Mesenchymal stem cell (in vitro differentiated cells and primary cell): ENCODE results near the gene CLVS2. TPM values are rescaled to one million over a fixed set of nuclear protein-coding genes. Genes with fewer than 3 reads are reported as not detected.

ENCODE experiments used
- DNase-seq: peaks from one replicate; pipeline ENCODE4 v3.0.0-alpha.2; 2013
- H2AFZ ChIP-seq: one replicate; pipeline ENCODE4 v1.6.1; 2013; ENCODE audit warnings: low read depth, mild to moderate bottlenecking, control low read depth, inconsistent platforms, low read length, moderate library complexity
- H2AK5ac ChIP-seq: 2 replicates; pipeline ENCODE4 v1.6.1; 2013; ENCODE audit warnings: low read length, moderate library complexity, mild to moderate bottlenecking, inconsistent platforms; ENCODE audit not compliant: severe bottlenecking
- H2BK120ac ChIP-seq: one replicate; pipeline ENCODE4 v1.6.1; 2013; ENCODE audit warnings: low read depth, mild to moderate bottlenecking, inconsistent platforms, low read length, moderate library complexity
- H2BK12ac ChIP-seq, 2 experiments: one replicate each; pipeline ENCODE4 v1.6.1; 2013; ENCODE audit warnings: inconsistent platforms in 2 of 2, low read length in 2 of 2, mild to moderate bottlenecking in 2 of 2, moderate library complexity in 2 of 2, control low read depth in 1 of 2
- H2BK15ac ChIP-seq: one replicate; pipeline ENCODE4 v1.6.1; 2013; ENCODE audit warnings: mild to moderate bottlenecking, low read depth, inconsistent platforms; ENCODE audit not compliant: poor library complexity, severe bottlenecking
- H2BK5ac ChIP-seq: 2 replicates; pipeline ENCODE4 v1.6.1; 2013; ENCODE audit warnings: low read depth, mild to moderate bottlenecking, low read length, control low read depth, inconsistent platforms; ENCODE audit not compliant: poor library complexity, severe bottlenecking
- H3K14ac ChIP-seq, 2 experiments: one replicate each; pipeline ENCODE4 v1.6.1; 2013; ENCODE audit warnings: inconsistent platforms in 2 of 2, low read length in 2 of 2, control low read depth in 1 of 2, mild to moderate bottlenecking in 1 of 2, moderate library complexity in 1 of 2
- H3K18ac ChIP-seq, 2 experiments: one replicate each; pipeline ENCODE4 v1.6.1; 2013; ENCODE audit warnings: inconsistent platforms in 2 of 2, low read length in 2 of 2, control low read depth in 1 of 2, low read depth in 1 of 2, mild to moderate bottlenecking in 1 of 2
- H3K23ac ChIP-seq, 2 experiments: one replicate each; pipeline ENCODE4 v1.6.1; 2013; ENCODE audit warnings: inconsistent platforms in 2 of 2, low read length in 2 of 2, mild to moderate bottlenecking in 2 of 2, moderate library complexity in 2 of 2, control low read depth in 1 of 2
- H3K27ac ChIP-seq: 2 replicates; pipeline ENCODE4 v1.5.1; 2013; ENCODE audit warnings: mild to moderate bottlenecking, moderate library complexity, low read length, control low read depth, inconsistent platforms; ENCODE audit not compliant: poor library complexity, severe bottlenecking
- H3K27me3 ChIP-seq, 2 experiments: 2 replicates each; pipeline versions ENCODE4 v1.6.1 to v1.7.0; 2013; ENCODE audit warnings: low read length in 2 of 2, mild to moderate bottlenecking in 2 of 2, moderate library complexity in 2 of 2, control low read depth in 1 of 2, inconsistent platforms in 1 of 2; ENCODE audit not compliant: control insufficient read depth in 1 of 2, insufficient read depth in 1 of 2
- H3K36me3 ChIP-seq, 2 experiments: 2 replicates each; pipeline versions ENCODE4 v1.6.1 to v1.7.0; 2013; ENCODE audit warnings: low read length in 2 of 2, control low read depth in 1 of 2, inconsistent platforms in 1 of 2, low read depth in 1 of 2, mild to moderate bottlenecking in 1 of 2; ENCODE audit not compliant: insufficient read depth in 2 of 2, control insufficient read depth in 1 of 2
- H3K4ac ChIP-seq, 2 experiments: one replicate each; pipeline ENCODE4 v1.6.1; 2013; ENCODE audit warnings: inconsistent platforms in 2 of 2, low read length in 2 of 2, mild to moderate bottlenecking in 2 of 2, moderate library complexity in 2 of 2, control low read depth in 1 of 2, low read depth in 1 of 2
- H3K4me1 ChIP-seq: 2 replicates; pipeline ENCODE4 v1.6.1; 2013; ENCODE audit warnings: low read depth, low read length, control low read depth; ENCODE audit not compliant: control insufficient read depth, insufficient read depth
- H3K4me2 ChIP-seq: 2 replicates; pipeline ENCODE4 v1.6.1; 2013; ENCODE audit warnings: low read length, mild to moderate bottlenecking, inconsistent platforms; ENCODE audit not compliant: poor library complexity, severe bottlenecking
- H3K4me3 ChIP-seq, 2 experiments: 2 replicates each; pipeline versions ENCODE4 v1.5.1 to v1.7.0; 2013; ENCODE audit warnings: low read length in 2 of 2, mild to moderate bottlenecking in 2 of 2, control low read depth in 1 of 2, low read depth in 1 of 2; ENCODE audit not compliant: insufficient read depth in 1 of 2
- H3K79me1 ChIP-seq: replicated peaks from 2 replicates; pipeline ENCODE4 v1.6.1; 2013; ENCODE audit warnings: mild to moderate bottlenecking, control low read depth, low read length, inconsistent platforms; ENCODE audit not compliant: poor library complexity, severe bottlenecking
- H3K9ac ChIP-seq: 2 replicates; pipeline ENCODE4 v1.7.0; 2013; ENCODE audit warnings: mild to moderate bottlenecking, low read length, moderate library complexity
- H3K9me3 ChIP-seq: 2 replicates; pipeline ENCODE4 v1.7.0; 2013; ENCODE audit warnings: mild to moderate bottlenecking, low read length; ENCODE audit not compliant: control insufficient read depth
- H4K8ac ChIP-seq: one replicate; pipeline ENCODE4 v1.6.1; 2013; ENCODE audit warnings: inconsistent platforms, mild to moderate bottlenecking, low read length, moderate library complexity
- H4K91ac ChIP-seq: one replicate; pipeline ENCODE4 v1.6.1; 2013; ENCODE audit warnings: mild to moderate bottlenecking, low read length, inconsistent platforms
- WGBS: methylation state at CpG from one replicate; pipeline ENCODE4 v1.1.7; 2013; ENCODE audit warnings: mixed read lengths; 5-methylcytosine and 5-hydroxymethylcytosine counted together
- polyA plus RNA-seq, 2 experiments: library from polyadenylated mRNA; stranded (reverse); fragments of 200-250 nt; gene quantifications; one replicate each; pipeline ENCODE4 v1.2.3, GENCODE V29; 2013

Gene CLVS2, protein sequence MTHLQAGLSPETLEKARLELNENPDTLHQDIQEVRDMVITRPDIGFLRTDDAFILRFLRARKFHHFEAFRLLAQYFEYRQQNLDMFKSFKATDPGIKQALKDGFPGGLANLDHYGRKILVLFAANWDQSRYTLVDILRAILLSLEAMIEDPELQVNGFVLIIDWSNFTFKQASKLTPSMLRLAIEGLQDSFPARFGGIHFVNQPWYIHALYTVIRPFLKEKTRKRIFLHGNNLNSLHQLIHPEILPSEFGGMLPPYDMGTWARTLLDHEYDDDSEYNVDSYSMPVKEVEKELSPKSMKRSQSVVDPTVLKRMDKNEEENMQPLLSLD
- not detected for polyA plus RNA-seq (2013, experiment 1 of 2)
- polyA plus RNA-seq (2013, experiment 2 of 2), result 0.01 TPM

DNA sequence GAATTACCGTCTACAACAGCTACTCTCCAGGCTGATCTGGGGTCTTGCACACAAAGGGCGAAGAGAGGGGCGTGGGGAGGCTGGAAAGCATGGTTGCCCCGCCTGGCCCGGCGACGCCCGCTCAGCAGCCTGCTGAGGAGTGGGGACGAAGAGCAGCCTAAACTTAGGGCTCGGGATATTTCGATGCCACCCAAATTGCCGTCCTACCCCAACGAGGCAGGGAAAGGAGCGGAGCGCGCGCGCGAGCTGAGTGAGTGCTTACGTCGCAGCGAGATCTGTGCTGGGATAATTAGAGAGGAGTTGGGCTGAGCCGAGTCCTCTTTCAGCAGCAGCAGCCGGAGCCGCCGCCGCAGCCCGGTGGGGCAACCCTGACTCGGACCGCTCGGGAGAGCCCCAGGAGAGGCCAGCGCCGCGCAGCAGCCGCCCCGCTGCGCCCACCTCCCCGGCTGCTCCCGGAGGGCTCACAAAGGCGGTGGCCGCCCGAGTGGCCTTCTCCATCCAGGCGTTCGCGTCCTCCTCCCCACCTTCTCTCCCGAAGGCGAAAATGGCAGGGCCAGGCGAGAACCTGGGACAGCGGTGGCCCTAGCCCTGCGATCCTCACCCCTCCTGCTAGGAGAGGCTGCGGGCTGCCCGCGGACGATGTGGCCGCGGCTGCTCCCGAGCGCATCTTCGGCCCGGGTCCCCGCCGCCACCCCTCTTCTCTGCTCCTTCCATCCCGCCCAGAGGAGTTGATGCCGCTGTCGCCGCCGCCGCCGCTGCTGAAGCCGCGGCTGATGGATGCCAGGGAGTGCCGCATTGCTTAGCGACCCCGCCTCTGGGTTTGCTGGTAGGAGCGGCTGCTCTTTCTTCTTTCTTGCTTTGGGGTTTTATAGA, at the start of gene CLVS2:
Gene CLVS2 (plus strand): TSS at position 315 of the 873 bp plus-strand sequence. CDS start 1,543 bp downstream, outside the sequence.
- peak within 1 kb of the TSS; percentile 49 to 72 for H3K4me3 ChIP-seq

DNA sequence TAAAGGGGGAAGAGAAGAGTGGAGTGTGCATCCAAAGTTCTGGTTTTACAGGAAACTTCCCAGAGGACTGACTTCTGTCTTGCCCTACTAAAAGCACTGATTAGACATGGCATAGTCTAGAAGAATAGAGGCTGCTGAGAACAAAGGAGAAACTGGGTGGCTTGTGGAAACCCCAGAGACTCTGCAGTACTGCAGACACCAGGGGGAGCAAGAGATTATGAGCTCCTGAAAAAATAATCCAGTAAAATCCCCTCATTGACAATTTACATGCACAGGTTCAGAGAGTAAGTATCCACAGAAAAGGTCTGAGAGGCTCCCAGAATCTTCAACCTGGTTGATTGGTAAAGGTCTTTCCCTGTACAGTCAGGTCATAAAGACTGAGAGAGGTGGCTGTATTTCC, 48.7 kb upstream of the CLVS2 start:
- no peak overlapping the region for H2BK15ac ChIP-seq
- DNase-seq, result peak; percentile 7
- H3K4ac ChIP-seq, result no peak overlapping the region
- H3K27ac ChIP-seq, result no peak overlapping the region
- no peaks in the 10 kb centered on the region for H3K79me1 ChIP-seq
- no peaks in the 10 kb centered on the region for H3K4me1 ChIP-seq
- no peak overlapping the region for H3K23ac ChIP-seq
- no peak overlapping the region for H2BK120ac ChIP-seq
- H4K8ac ChIP-seq, result no peak overlapping the region
- H3K14ac ChIP-seq, result no peak overlapping the region
- H3K9me3 ChIP-seq, result peaks cover 6% of the 10 kb centered on the region
- no peaks in the 10 kb centered on the region for H3K36me3 ChIP-seq
- H3K18ac ChIP-seq, result no peak overlapping the region
- H2AK5ac ChIP-seq, result no peak overlapping the region
- H2BK12ac ChIP-seq, result no peak overlapping the region
- no peak overlapping the region for H3K9ac ChIP-seq
- H3K4me3 ChIP-seq, result no peak overlapping the region
- no peaks in the 10 kb centered on the region for H3K27me3 ChIP-seq
- H3K4me2 ChIP-seq, result no peak overlapping the region
- no peak overlapping the region for H2BK5ac ChIP-seq
- no peak overlapping the region for H4K91ac ChIP-seq
- no peak overlapping the region for H2AFZ ChIP-seq

More for the DNA sequence above, at the start of gene CLVS2:
- peak within 1 kb of the TSS; percentile 32 for H3K9ac ChIP-seq
- no peak within 1 kb of the TSS for H3K23ac ChIP-seq
- peaks cover 43 to 46% of the 10 kb centered on the region in 2 experiments for H3K27me3 ChIP-seq
- H3K18ac ChIP-seq, result no peak within 1 kb of the TSS
- no peak within 1 kb of the TSS for H4K8ac ChIP-seq
- H3K27ac ChIP-seq, result no peak within 1 kb of the TSS
- H2BK15ac ChIP-seq, result no peak within 1 kb of the TSS
- no peak within 1 kb of the TSS for H2BK120ac ChIP-seq
- peak within 1 kb of the TSS; percentile 36 for H2AFZ ChIP-seq
- H3K4me1 ChIP-seq, result peaks cover 11% of the 10 kb centered on the region
- H3K36me3 ChIP-seq, result no peaks in the 10 kb centered on the region
- WGBS, result under 1% methylated on average over 66 of the region's 75 CpGs
- no peak within 1 kb of the TSS for H3K14ac ChIP-seq
- H3K79me1 ChIP-seq, result no peaks in the 10 kb centered on the region
- H3K9me3 ChIP-seq, result no peaks in the 10 kb centered on the region
- no peak within 1 kb of the TSS for H2BK5ac ChIP-seq
- H3K4me2 ChIP-seq, result peak within 1 kb of the TSS; percentile 89
- no peak within 1 kb of the TSS for H2BK12ac ChIP-seq
- H2AK5ac ChIP-seq, result no peak within 1 kb of the TSS
- H4K91ac ChIP-seq, result no peak within 1 kb of the TSS
- peak; percentile 21 for DNase-seq
- H3K4ac ChIP-seq, result no peak within 1 kb of the TSS

DNA sequence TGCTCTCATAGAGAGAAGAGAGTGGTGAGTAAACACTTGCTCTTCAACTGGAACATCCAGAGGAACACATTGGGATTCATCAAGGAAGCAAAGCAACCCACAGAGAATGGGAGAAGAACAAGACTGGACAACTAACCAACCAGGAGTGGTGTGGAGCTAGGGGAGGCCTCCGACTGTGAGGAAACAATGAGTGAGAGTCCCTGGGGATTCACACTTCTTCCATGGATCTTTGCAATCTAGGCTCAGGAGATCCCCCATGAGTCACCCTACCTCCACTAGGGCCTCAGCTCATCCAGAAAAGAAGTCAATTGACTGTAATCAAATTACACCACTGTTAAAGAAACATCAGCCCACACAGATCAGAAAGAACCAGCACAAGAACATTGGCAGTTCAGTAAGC, 42.3 kb upstream of the CLVS2 start:
- no peak for DNase-seq
- H3K27me3 ChIP-seq, result no peaks in the 10 kb centered on the region

DNA sequence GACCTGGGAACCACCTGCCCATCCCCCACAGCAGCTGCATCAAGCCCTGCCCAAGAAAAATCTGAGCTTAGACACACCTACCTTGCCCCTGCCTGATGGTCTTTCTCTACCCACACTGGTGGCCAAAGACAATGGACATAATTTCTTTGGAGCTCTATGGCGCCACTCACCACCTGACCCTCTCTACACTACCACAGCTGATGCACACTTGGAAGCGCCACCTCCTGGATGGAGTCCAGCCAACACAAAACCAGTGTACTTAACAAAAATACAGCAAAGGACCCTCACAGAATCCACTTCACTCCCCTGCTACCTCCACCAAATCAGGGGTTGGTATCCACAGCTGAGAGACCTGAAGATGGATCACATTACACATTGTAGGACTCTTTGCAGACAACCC, 39.7 kb upstream of the CLVS2 start:
- Histone ChIP-seq H2AK5ac (no peak overlapping the region), H3K4me2 (no peak overlapping the region), H3K18ac (no peak overlapping the region), H2AFZ (no peak overlapping the region), H4K8ac (no peak overlapping the region), H2BK5ac (no peak overlapping the region), H3K4me3 (no peak overlapping the region), H3K4me1 (no peaks in the 10 kb centered on the region), H4K91ac (no peak overlapping the region), H2BK120ac (no peak overlapping the region), H3K14ac (no peak overlapping the region), H3K23ac (no peak overlapping the region), H2BK15ac (no peak overlapping the region), H3K36me3 (no peaks in the 10 kb centered on the region), H2BK12ac (no peak overlapping the region), H3K9me3 (peaks cover 43% of the 10 kb centered on the region), H3K27me3 (no peaks in the 10 kb centered on the region), H3K9ac (no peak overlapping the region), H3K79me1 (no peaks in the 10 kb centered on the region), H3K4ac (no peak overlapping the region), H3K27ac (no peak overlapping the region)
- DNase-seq, result no peak
- WGBS, result 80% methylated on average over 2 of the region's 2 CpGs

More for the DNA sequence above, 42.3 kb upstream of the CLVS2 start:
- no peak overlapping the region for H2BK12ac ChIP-seq
- no peak overlapping the region for H3K14ac ChIP-seq
- H3K4ac ChIP-seq, result no peak overlapping the region
- H2AFZ ChIP-seq, result no peak overlapping the region
- no peak overlapping the region for H2AK5ac ChIP-seq
- H4K91ac ChIP-seq, result no peak overlapping the region
- H2BK120ac ChIP-seq, result no peak overlapping the region
- 73% methylated on average over 1 of the region's 1 CpG for whole genome bisulfite sequencing
- H3K27ac ChIP-seq, result no peak overlapping the region
- no peak overlapping the region for H3K9ac ChIP-seq
- H3K18ac ChIP-seq, result no peak overlapping the region
- H3K4me3 ChIP-seq, result no peak overlapping the region
- H3K36me3 ChIP-seq, result no peaks in the 10 kb centered on the region
- H3K79me1 ChIP-seq, result no peaks in the 10 kb centered on the region
- H3K23ac ChIP-seq, result no peak overlapping the region
- H3K9me3 ChIP-seq, result peaks cover 26% of the 10 kb centered on the region
- no peak overlapping the region for H2BK5ac ChIP-seq
- H3K4me2 ChIP-seq, result no peak overlapping the region
- no peak overlapping the region for H4K8ac ChIP-seq
- H3K4me1 ChIP-seq, result no peaks in the 10 kb centered on the region
- no peak overlapping the region for H2BK15ac ChIP-seq
